SK-N-SH (cell line): ENCODE results near the gene RMDN3. TPM values are rescaled to one million over a fixed set of nuclear protein-coding genes. Genes with fewer than 3 reads are reported as not detected.

Source experiments
- CTCF ChIA-PET: fragments of 300-600, 350-600 bp; formaldehyde crosslinking; extraction: SDS; loops from one replicate; lab custom pipeline; 2021; lab: Yijun Ruan, JAX
- POLR2A ChIA-PET: fragments of 350-600 bp; sonication (Branson Sonifier 250); formaldehyde crosslinking; extraction: SDS; loops from one replicate; lab custom pipeline; 2020; ENCODE audit warnings: antibody characterized with exemption, inconsistent platforms; lab: Yijun Ruan, JAX
- DNase-seq: peaks from one replicate; pipeline ENCODE4 v3.0.0; 2012
- H2AFZ ChIP-seq: fragments of 200-600 bp; sonication (generic); 2 replicates; pipeline ENCODE4 v1.8.1; 2016; ENCODE audit warnings: antibody characterized with exemption, mild to moderate bottlenecking, low read depth
- H3F3A ChIP-seq: fragments of 200-600 bp; sonication (generic); replicated peaks from 2 replicates; pipeline ENCODE3; 2016; ENCODE audit warnings: antibody characterized with exemption, mild to moderate bottlenecking; ENCODE audit not compliant: insufficient read depth
- H3K27ac ChIP-seq, 2 experiments: fragments of 200-500 bp in 1 of 2; fragments of 200-600 bp in 1 of 2; sonication (Bioruptor generic) in 1 of 2; sonication (generic), shearing (Covaris generic) in 1 of 2; 2 replicates each; pipeline versions ENCODE4 v1.5.1 to v1.6.1; 2014 to 2016; ENCODE audit warnings: low read depth in 2 of 2, inconsistent platforms in 1 of 2, low read length in 1 of 2, mild to moderate bottlenecking in 1 of 2, mixed read lengths in 1 of 2
- H3K27me3 ChIP-seq: fragments of 200-600 bp; sonication (generic), shearing (Covaris generic); 2 replicates; pipeline ENCODE4 v1.6.1; 2016; ENCODE audit warnings: mixed run types; ENCODE audit not compliant: insufficient read depth
- H3K36me3 ChIP-seq, 2 experiments: fragments of 200-500 bp in 1 of 2; fragments of 200-600 bp in 1 of 2; sonication (Bioruptor generic) in 1 of 2; sonication (generic) in 1 of 2; replicated peaks in 1 of 2; 2 replicates each; pipeline versions ENCODE3 to v1.5.1; 2014 to 2016; ENCODE audit warnings: low read length in 1 of 2, mild to moderate bottlenecking in 1 of 2; ENCODE audit not compliant: insufficient read depth in 2 of 2, control insufficient read depth in 1 of 2
- H3K4me1 ChIP-seq, 2 experiments: fragments of 200-500 bp in 1 of 2; fragments of 200-600 bp in 1 of 2; sonication (Bioruptor generic) in 1 of 2; sonication (generic), shearing (Covaris generic) in 1 of 2; 2 replicates each; pipeline versions ENCODE4 v1.5.1 to v1.6.1; 2014 to 2016; ENCODE audit warnings: low read depth in 1 of 2, low read length in 1 of 2, mixed run types in 1 of 2; ENCODE audit not compliant: insufficient read depth in 2 of 2, control insufficient read depth in 1 of 2
- H3K4me2 ChIP-seq: fragments of 200-600 bp; sonication (generic), shearing (Covaris generic); 2 replicates; pipeline ENCODE4 v1.6.1; 2017; ENCODE audit warnings: mixed run types
- H3K4me3 ChIP-seq, 2 experiments: fragments of 200-500 bp in 1 of 2; fragments of 200-600 bp in 1 of 2; sonication (Bioruptor generic) in 1 of 2; sonication (generic), shearing (Covaris generic) in 1 of 2; 2 replicates each; pipeline versions ENCODE4 v1.5.1 to v1.8.1; 2014 to 2016; ENCODE audit warnings: low read depth in 2 of 2, inconsistent platforms in 1 of 2, low read length in 1 of 2, mild to moderate bottlenecking in 1 of 2, mixed read lengths in 1 of 2, moderate library complexity in 1 of 2
- H3K79me2 ChIP-seq: fragments of 200-600 bp; sonication (generic); 2 replicates; pipeline ENCODE4 v1.8.1; 2017; ENCODE audit warnings: mild to moderate bottlenecking; ENCODE audit not compliant: insufficient read depth
- H3K9ac ChIP-seq: fragments of 200-600 bp; sonication (generic); 2 replicates; pipeline ENCODE4 v1.6.1; 2017; ENCODE audit warnings: mixed run types
- H3K9me2 ChIP-seq: fragments of 200-600 bp; sonication (generic); 2 replicates; pipeline ENCODE4 v1.6.1; 2017; ENCODE audit warnings: mixed run types
- H3K9me3 ChIP-seq: fragments of 200-600 bp; sonication (generic); 2 replicates; pipeline ENCODE4 v1.6.1; 2017; ENCODE audit warnings: mixed run types, mild to moderate bottlenecking, moderate library complexity
- H4K20me1 ChIP-seq: fragments of 200-600 bp; sonication (generic); 2 replicates; pipeline ENCODE4 v1.6.1; 2017; ENCODE audit warnings: mild to moderate bottlenecking, mixed run types; ENCODE audit not compliant: insufficient read depth
- NFIC ChIP-seq: IDR thresholded peaks from 2 replicates; pipeline ENCODE4 v1.4.0; 2012; ENCODE audit warnings: borderline replicate concordance
- RAD21 ChIP-seq: IDR thresholded peaks from 2 replicates; pipeline ENCODE4 v1.6.1; 2012; ENCODE audit warnings: mild to moderate bottlenecking, low read length
- RCOR1 ChIP-seq: fragments of 150-350 bp; IDR thresholded peaks from 2 replicates; pipeline ENCODE4 v1.6.1; 2017; ENCODE audit warnings: antibody characterized with exemption, low read length
- SMC3 ChIP-seq: IDR thresholded peaks from 2 replicates; pipeline ENCODE4 v1.6.1; 2012; ENCODE audit warnings: low read depth, low read length, improper control_type of control experiment
- YY1 ChIP-seq: IDR thresholded peaks from 2 replicates; pipeline ENCODE4 v1.4.0; 2012; ENCODE audit warnings: low read depth, mild to moderate bottlenecking
- WGBS: methylation state at CpG from one replicate; pipeline ENCODE4 v1.1.6; 2017; ENCODE audit warnings: low lambda C conversion rate; 5-methylcytosine and 5-hydroxymethylcytosine counted together
- polyA plus RNA-seq, 3 experiments: library from polyadenylated mRNA; depleted of rRNA; stranded (reverse); fragments of >200 nt; gene quantifications; 2 replicates each; pipeline ENCODE4 v1.2.3, GENCODE V29; 2012
- TF ChIP-seq, protein P1 (sequence below): fragments of 200-600 bp; sonication (generic); IDR thresholded peaks from 2 replicates; pipeline ENCODE4 v1.6.1; 2017; ENCODE audit warnings: antibody characterized with exemption, mild to moderate bottlenecking, moderate library complexity
- TF ChIP-seq, protein P2 (sequence below): fragments of 150-350 bp; IDR thresholded peaks from 2 replicates; pipeline ENCODE4 v1.6.1; 2016; ENCODE audit warnings: mild to moderate bottlenecking, low read depth, low read length

The RMDN3 gene
- polyA plus RNA-seq, 1 of the 3 experiments (the other 2 are of a cell fraction): 33.0 TPM

DNA sequence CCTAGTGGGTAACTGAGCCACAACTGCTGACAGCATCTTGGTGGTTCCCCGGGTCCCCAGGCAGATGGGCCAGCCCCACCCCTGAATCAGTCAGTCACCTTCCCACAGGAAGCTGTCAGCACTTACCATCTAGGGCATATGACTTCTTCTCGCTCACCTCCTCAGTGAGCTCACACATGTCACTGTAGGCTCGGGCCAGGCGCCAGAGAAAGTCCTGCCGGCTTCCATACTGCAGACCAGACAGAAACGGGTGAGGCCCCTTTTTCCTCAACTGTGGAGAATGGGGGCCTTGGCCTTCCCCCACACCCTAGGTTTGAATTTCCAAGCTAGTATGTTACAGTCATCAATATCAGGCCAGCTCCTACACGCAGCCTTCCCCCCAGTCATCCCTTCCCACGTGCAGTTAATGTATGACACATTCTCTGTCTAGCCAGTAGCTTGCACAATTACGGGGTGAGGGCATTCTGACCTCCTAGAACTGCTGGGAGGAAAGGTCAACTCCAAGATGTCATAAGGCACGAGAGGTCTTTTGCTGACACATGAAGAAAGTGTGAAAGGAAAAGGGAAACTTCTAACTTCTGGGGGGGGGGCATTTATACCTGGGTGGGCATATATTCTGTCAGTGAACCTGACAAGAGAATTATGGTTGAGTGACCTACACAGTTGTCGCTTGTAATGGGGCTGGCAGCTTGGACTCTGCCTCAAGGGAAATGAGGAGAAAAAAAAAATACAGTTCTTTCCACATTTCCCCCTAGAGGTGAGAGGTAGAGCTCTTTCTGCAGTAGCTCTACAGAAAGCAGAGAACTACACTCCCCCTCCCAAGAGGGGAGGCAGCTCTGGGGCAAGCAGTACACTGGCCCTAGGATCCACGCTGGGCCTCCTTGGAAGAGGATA, 10.9 kb downstream of the RMDN3 start:
- TF ChIP-seq SMC3: no peak
- no peak for TF ChIP-seq NFIC
- TF ChIP-seq RCOR1: no peak
- TF ChIP-seq, protein P1, sequence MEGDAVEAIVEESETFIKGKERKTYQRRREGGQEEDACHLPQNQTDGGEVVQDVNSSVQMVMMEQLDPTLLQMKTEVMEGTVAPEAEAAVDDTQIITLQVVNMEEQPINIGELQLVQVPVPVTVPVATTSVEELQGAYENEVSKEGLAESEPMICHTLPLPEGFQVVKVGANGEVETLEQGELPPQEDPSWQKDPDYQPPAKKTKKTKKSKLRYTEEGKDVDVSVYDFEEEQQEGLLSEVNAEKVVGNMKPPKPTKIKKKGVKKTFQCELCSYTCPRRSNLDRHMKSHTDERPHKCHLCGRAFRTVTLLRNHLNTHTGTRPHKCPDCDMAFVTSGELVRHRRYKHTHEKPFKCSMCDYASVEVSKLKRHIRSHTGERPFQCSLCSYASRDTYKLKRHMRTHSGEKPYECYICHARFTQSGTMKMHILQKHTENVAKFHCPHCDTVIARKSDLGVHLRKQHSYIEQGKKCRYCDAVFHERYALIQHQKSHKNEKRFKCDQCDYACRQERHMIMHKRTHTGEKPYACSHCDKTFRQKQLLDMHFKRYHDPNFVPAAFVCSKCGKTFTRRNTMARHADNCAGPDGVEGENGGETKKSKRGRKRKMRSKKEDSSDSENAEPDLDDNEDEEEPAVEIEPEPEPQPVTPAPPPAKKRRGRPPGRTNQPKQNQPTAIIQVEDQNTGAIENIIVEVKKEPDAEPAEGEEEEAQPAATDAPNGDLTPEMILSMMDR: peak; percentile 22; the same call in 1 of the 2 replicates
- TF ChIP-seq, protein P2, sequence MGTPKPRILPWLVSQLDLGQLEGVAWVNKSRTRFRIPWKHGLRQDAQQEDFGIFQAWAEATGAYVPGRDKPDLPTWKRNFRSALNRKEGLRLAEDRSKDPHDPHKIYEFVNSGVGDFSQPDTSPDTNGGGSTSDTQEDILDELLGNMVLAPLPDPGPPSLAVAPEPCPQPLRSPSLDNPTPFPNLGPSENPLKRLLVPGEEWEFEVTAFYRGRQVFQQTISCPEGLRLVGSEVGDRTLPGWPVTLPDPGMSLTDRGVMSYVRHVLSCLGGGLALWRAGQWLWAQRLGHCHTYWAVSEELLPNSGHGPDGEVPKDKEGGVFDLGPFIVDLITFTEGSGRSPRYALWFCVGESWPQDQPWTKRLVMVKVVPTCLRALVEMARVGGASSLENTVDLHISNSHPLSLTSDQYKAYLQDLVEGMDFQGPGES: no peak
- Histone ChIP-seq H3K27me3 (no peaks in the 10 kb centered on the region), H3K4me3 (no peak overlapping the region), H3K79me2 (no peaks in the 10 kb centered on the region), H3K9me2 (no peaks in the 10 kb centered on the region), H3F3A (peaks cover 6% of the 10 kb centered on the region), H3K9ac (no peak overlapping the region), H3K9me3 (no peaks in the 10 kb centered on the region), H3K4me2 (no peak overlapping the region), H2AFZ (no peak overlapping the region), H3K4me1 (peaks cover 0 to 4% of the 10 kb centered on the region in 2 experiments; a peak in 1 of 4 replicates), H3K36me3 (peaks cover 32 to 33% of the 10 kb centered on the region in 2 experiments), H4K20me1 (no peaks in the 10 kb centered on the region), H3K27ac (no peak overlapping the region)
- DNase-seq: no peak
- POLR2A ChIA-PET: no interaction called here
- WGBS: 74% methylated on average over 11 of the region's 12 CpGs
- CTCF ChIA-PET: interaction anchor here (0.6 to 20.8 kb wide), 6 partner anchors 13 to 1742 kb away, joined by 3 to 555 read pairs (median 4); partner anchors contain the start of genes C15orf62, GCHFR and VPS18

DNA sequence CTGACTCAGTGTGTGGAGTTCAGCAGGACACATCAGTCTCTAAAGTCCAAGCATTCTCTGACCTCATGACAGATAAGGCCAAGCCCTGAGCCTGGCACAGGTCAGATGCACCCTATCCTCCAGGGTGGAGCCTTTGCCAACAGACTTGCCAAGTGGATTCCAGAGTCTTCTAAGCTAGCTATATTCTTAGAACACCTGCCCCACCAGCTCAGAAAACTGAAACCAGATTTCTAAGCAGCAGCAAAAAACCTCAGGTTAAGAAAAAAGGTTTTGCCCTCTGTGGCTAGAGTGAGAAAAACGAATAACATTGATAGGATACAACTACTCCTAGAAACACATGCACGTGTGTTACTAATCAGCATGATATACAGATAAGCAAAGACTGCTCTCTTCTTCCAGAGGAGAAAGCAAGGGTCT, 11.6 kb downstream of the RMDN3 start:
- ChIA-PET CTCF (interaction anchor here (1.0 to 20.8 kb wide), 3 partner anchors 12 to 151 kb away, joined by 4 to 555 read pairs (median 4); partner anchors contain the start of genes C15orf62, GCHFR and VPS18), POLR2A (no interaction called here)
- TF ChIP-seq, protein P2: no peak
- no peak for TF ChIP-seq YY1
- no peak for TF ChIP-seq RAD21
- H2AFZ ChIP-seq: no peak overlapping the region
- 87% methylated on average over 2 of the region's 2 CpGs for WGBS
- no peak overlapping the region for H3K9ac ChIP-seq
- no peaks in the 10 kb centered on the region for H3K79me2 ChIP-seq
- H3K9me3 ChIP-seq: no peaks in the 10 kb centered on the region
- H3K36me3 ChIP-seq: peaks cover 28 to 40% of the 10 kb centered on the region in 2 experiments
- H3K27ac ChIP-seq: no peak overlapping the region
- H3K4me2 ChIP-seq: no peak overlapping the region
- H3K9me2 ChIP-seq: no peaks in the 10 kb centered on the region
- no peaks in the 10 kb centered on the region for H4K20me1 ChIP-seq
- no peaks in the 10 kb centered on the region for H3K27me3 ChIP-seq
- H3K4me3 ChIP-seq: no peak overlapping the region
- peaks cover 6% of the 10 kb centered on the region for H3F3A ChIP-seq
- DNase-seq: no peak
- peaks cover 0 to 4% of the 10 kb centered on the region in 2 experiments; a peak in 1 of 4 replicates for H3K4me1 ChIP-seq
